SK-N-MC (cell line): ENCODE measurements around the gene SCP2D1.

ENCODE experiments used
- EZH2 ChIP-seq: fragments of 200-600 bp; sonication (generic); IDR thresholded peaks from one replicate; pipeline ENCODE4 v1.6.1; 2017; ENCODE audit warnings: antibody characterized with exemption
- POLR2AphosphoS5 ChIP-seq: IDR thresholded peaks from 2 replicates; pipeline ENCODE4 v1.6.1; 2012; ENCODE audit warnings: mild to moderate bottlenecking, low read depth, low read length, borderline replicate concordance

GRCh38 chr20:18840248-18840645 lies 26.7 kb downstream of the SCP2D1 start:
- TF ChIP-seq POLR2AphosphoS5: no peak
- TF ChIP-seq EZH2: no peak
